Activated CD8-positive, alpha-beta T cell treated with anti-CD3 and anti-CD28 coated beads, Interleukin-2, amount 10 ng/mL, durations not matched to agents 7 days and 5 days (primary cell): Measurements from ENCODE around the gene CISH. TPM values are rescaled to one million over a fixed set of nuclear protein-coding genes. Genes with fewer than 3 reads are reported as not detected.

Experiments used
- ATAC-seq: fragments of 150-1000 bp; cut with Tn5 transposase; one replicate; pipeline ENCODE4 v1.10.0; 2021; ENCODE audit warnings: moderate library complexity
- CTCF ChIA-PET: fragments of 350-600 bp; sonication (Branson Sonifier 250); formaldehyde crosslinking; loops from one replicate; lab custom pipeline; 2021; ENCODE audit warnings: antibody characterized with exemption; lab: Charles Lee
- POLR2A ChIA-PET: fragments of 350-600 bp; sonication (Branson Sonifier 250); formaldehyde crosslinking; loops from one replicate; lab custom pipeline; 2021; ENCODE audit warnings: antibody characterized with exemption; lab: Charles Lee
- DNase-seq: peaks from one replicate; pipeline ENCODE4 v3.0.0-alpha.2; 2020
- H3K27ac Mint-ChIP-seq: one replicate; pipeline ENCODE4 v1.8.0; 2021; ENCODE audit warnings: mild to moderate bottlenecking, mixed read lengths
- H3K27me3 Mint-ChIP-seq: one replicate; pipeline ENCODE4 v1.8.0; 2021; ENCODE audit warnings: low read depth, mixed read lengths
- H3K36me3 Mint-ChIP-seq: one replicate; pipeline ENCODE4 v1.8.0; 2021; ENCODE audit warnings: low read depth, mixed read lengths
- H3K4me1 Mint-ChIP-seq: one replicate; pipeline ENCODE4 v1.8.0; 2021; ENCODE audit warnings: low read depth, mixed read lengths
- H3K4me3 Mint-ChIP-seq: one replicate; pipeline ENCODE4 v1.8.0; 2021; ENCODE audit warnings: mild to moderate bottlenecking, mixed read lengths
- H3K9me3 Mint-ChIP-seq: one replicate; pipeline ENCODE4 v1.8.0; 2022; ENCODE audit warnings: mixed read lengths; ENCODE audit not compliant: insufficient read depth
- total RNA-seq, 2 experiments: library from RNA; stranded (reverse); gene quantifications; one replicate each; pipeline ENCODE4 v1.2.3, GENCODE V29; 2021

Gene CISH
- total RNA-seq, 2 experiments from 2014 or later = 380 to 394 TPM

DNA sequence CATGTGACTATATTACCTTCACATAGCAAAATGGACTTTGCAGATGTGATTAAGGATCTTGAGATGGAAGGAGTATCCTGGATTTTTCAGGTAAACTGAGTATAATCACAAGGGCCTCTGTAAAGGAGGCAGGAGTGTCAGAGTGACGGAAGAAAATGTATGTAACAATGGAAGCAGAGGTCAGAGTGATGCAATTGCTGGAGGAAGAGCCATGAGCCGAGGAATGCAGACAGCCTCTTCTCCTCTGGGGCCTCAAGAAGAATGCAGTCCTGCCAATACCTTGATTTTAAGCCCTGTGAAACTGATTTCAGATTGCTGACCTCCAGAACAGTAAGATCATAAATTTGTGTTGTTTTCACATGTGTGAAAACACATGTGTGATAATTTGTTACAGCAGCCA, 27.2 kb downstream of the CISH start:
- H3K27ac Mint-ChIP-seq = peak overlapping the region; percentile 78
- ATAC-seq (no peak), DNase-seq (no peak)
- H3K27me3 Mint-ChIP-seq = no peaks in the 10 kb centered on the region
- H3K4me3 Mint-ChIP-seq = no peak overlapping the region
- H3K9me3 Mint-ChIP-seq = no peaks in the 10 kb centered on the region
- CTCF ChIA-PET = interaction anchor here (24.5 kb wide), 1 partner anchor 26 kb away, joined by 1321 read pairs; the partner anchor contains the start of genes CISH and MAPKAPK3
- POLR2A ChIA-PET = interaction anchor here (1.0 to 2.1 kb wide), 5 partner anchors 10 to 25 kb away, joined by 3 to 7 read pairs (median 4); partner anchors contain the start of gene HEMK1
- H3K36me3 Mint-ChIP-seq = peaks cover 92% of the 10 kb centered on the region
- H3K4me1 Mint-ChIP-seq = peaks cover 97% of the 10 kb centered on the region

DNA sequence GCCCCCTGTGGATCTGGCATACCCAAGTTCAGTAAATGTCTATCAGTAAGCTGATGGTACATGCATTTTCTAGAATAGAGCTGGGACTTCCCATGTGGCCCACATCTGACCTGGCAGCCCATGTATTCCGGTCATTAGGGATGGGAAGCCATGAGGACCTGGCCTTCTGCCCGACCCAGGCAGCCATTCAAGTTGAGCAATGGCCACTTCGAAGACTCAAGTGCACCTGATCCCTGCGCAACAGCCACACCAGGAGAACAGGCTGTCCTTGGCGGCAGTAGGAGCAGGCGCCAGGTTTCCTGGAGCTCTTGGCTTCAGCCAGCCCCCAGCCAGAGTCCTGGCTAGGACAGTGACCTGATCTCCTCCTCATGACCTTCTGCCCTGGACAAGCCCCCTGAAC, 27.7 kb downstream of the CISH start:
- no peak for ATAC-seq
- H3K27ac Mint-ChIP-seq = peak overlapping the region; percentile 81
- H3K4me1 Mint-ChIP-seq = peaks cover 97% of the 10 kb centered on the region
- no peak overlapping the region for H3K4me3 Mint-ChIP-seq
- no peaks in the 10 kb centered on the region for H3K9me3 Mint-ChIP-seq
- no peaks in the 10 kb centered on the region for H3K27me3 Mint-ChIP-seq
- DNase-seq = no peak
- CTCF ChIA-PET = interaction anchor here (4.5 to 24.5 kb wide), 2 partner anchors 11 to 27 kb away, joined by 27 to 1321 read pairs; partner anchors contain the start of genes CISH and MAPKAPK3
- POLR2A ChIA-PET = interaction anchor here (1.0 to 2.1 kb wide), 6 partner anchors 9 to 25 kb away, joined by 3 to 7 read pairs (median 4); partner anchors contain the start of gene HEMK1
- peaks cover 95% of the 10 kb centered on the region for H3K36me3 Mint-ChIP-seq

DNA sequence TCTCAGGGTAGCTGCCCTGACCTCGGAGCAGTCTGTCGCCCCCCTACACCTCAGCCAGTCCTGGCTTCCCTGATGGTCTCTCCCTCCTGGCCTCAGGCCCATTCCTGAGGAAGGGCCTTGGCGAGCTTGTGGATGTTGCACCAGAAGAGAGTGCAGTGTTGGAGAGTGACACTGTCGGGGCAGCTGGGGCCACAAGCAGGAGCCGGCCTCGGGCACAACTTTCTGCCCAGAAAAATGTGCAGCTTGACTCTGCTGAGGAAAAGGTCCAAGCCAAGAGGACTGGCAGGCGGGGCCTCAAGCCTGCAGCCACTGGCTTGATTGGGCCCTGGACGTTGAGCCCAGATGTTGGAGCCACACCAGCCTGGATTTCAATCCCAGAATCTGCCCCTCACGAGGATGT, 29.5 kb downstream of the CISH start:
- POLR2A ChIA-PET = interaction anchor here (1.3 to 2.5 kb wide), 4 partner anchors 8 to 30 kb away, joined by 4 to 11 read pairs (median 6); partner anchors contain the start of gene CISH
- peak overlapping the region; percentile 78 for H3K27ac Mint-ChIP-seq
- H3K4me3 Mint-ChIP-seq = no peak overlapping the region
- H3K36me3 Mint-ChIP-seq = peaks cover 94% of the 10 kb centered on the region
- H3K9me3 Mint-ChIP-seq = no peaks in the 10 kb centered on the region
- CTCF ChIA-PET = interaction anchor here (4.5 to 24.5 kb wide), 2 partner anchors 10 to 28 kb away, joined by 27 to 1321 read pairs; partner anchors contain the start of genes CISH and MAPKAPK3
- peaks cover 94% of the 10 kb centered on the region for H3K4me1 Mint-ChIP-seq
- H3K27me3 Mint-ChIP-seq = no peaks in the 10 kb centered on the region
- ATAC-seq = no peak
- no peak for DNase-seq

DNA sequence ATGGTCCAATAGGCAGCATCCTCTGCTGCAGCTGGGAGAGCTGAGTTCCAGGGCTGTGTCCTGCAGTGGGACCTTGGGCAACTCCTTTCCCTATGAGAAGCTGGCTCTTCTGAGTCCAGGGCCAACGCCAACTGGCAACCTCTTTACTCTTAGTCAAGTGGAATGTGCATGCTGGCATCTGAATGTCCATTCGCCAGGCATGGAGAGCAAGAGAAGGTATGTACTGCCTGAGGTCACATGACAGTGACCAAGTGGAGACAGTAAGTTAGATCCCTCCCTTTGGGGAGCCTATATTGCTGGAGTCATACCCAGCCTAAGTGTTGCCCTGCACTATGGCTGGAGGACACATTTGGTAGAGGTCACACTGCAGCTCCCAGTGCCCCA, 30.1 kb downstream of the CISH start:
- Mint-ChIP-seq H3K27ac (peak overlapping the region; percentile 84), H3K4me3 (no peak overlapping the region), H3K4me1 (peaks cover 94% of the 10 kb centered on the region), H3K27me3 (no peaks in the 10 kb centered on the region), H3K36me3 (peaks cover 96% of the 10 kb centered on the region), H3K9me3 (no peaks in the 10 kb centered on the region)
- DNase-seq = no peak
- ChIA-PET CTCF (interaction anchor here (1.3 to 24.5 kb wide), 6 partner anchors 8 to 71 kb away, joined by 3 to 1321 read pairs (median 10); partner anchors contain the start of genes CISH, HEMK1 and MAPKAPK3), POLR2A (interaction anchor here (0.7 to 15.9 kb wide), 6 partner anchors 9 to 30 kb away, joined by 4 to 612 read pairs (median 6); partner anchors contain the start of gene CISH)
- no peak for ATAC-seq

GRCh38 chr3:50580683-50581458, 30.7 kb downstream of the CISH start:
- no peak overlapping the region for H3K4me3 Mint-ChIP-seq
- no peak for DNase-seq
- peak overlapping the region; percentile 84 for H3K27ac Mint-ChIP-seq
- H3K27me3 Mint-ChIP-seq = no peaks in the 10 kb centered on the region
- H3K36me3 Mint-ChIP-seq = peaks cover 95% of the 10 kb centered on the region
- CTCF ChIA-PET = interaction anchor here (1.3 to 24.5 kb wide), 6 partner anchors 8 to 71 kb away, joined by 3 to 1321 read pairs (median 10); partner anchors contain the start of genes CISH, HEMK1 and MAPKAPK3
- peaks cover 94% of the 10 kb centered on the region for H3K4me1 Mint-ChIP-seq
- POLR2A ChIA-PET = interaction anchor here (0.7 to 15.9 kb wide), 5 partner anchors 9 to 29 kb away, joined by 4 to 612 read pairs (median 6); no protein-coding TSS in a partner anchor
- peak; percentile 40 for ATAC-seq
- no peaks in the 10 kb centered on the region for H3K9me3 Mint-ChIP-seq

- DNase-seq = no peak
- H3K36me3 Mint-ChIP-seq = peaks cover 88% of the 10 kb centered on the region
- no peaks in the 10 kb centered on the region for H3K9me3 Mint-ChIP-seq
- ChIA-PET POLR2A (interaction anchor here (14.4 to 15.9 kb wide), 2 partner anchors 13 to 33 kb away, joined by 612 to 1664 read pairs; partner anchors contain the start of genes CISH and MAPKAPK3), CTCF (interaction anchor here (12.9 to 24.5 kb wide), 2 partner anchors 13 to 33 kb away, joined by 387 to 1321 read pairs; partner anchors contain the start of genes CISH and MAPKAPK3)
- H3K27ac Mint-ChIP-seq = peak overlapping the region; percentile 66
- peaks cover 2% of the 10 kb centered on the region for H3K27me3 Mint-ChIP-seq
- H3K4me1 Mint-ChIP-seq = peaks cover 97% of the 10 kb centered on the region
- no peak overlapping the region for H3K4me3 Mint-ChIP-seq
- ATAC-seq = no peak
Measured at GRCh38 chr3:50577348-50577747, 34.2 kb downstream of the CISH start.

GRCh38 chr3:50575372-50575771, 36.2 kb downstream of the CISH start:
- H3K27ac Mint-ChIP-seq = peak overlapping the region; percentile 93
- ATAC-seq (no peak), DNase-seq (no peak)
- CTCF ChIA-PET = interaction anchor here (12.9 to 24.5 kb wide), 2 partner anchors 15 to 35 kb away, joined by 387 to 1321 read pairs; partner anchors contain the start of genes CISH and MAPKAPK3
- POLR2A ChIA-PET = interaction anchor here (1.5 to 15.9 kb wide), 3 partner anchors 15 to 35 kb away, joined by 4 to 1664 read pairs (median 612); partner anchors contain the start of genes CISH and MAPKAPK3
- H3K4me3 Mint-ChIP-seq = peak overlapping the region; percentile 95
- peaks cover 97% of the 10 kb centered on the region for H3K4me1 Mint-ChIP-seq
- peaks cover 89% of the 10 kb centered on the region for H3K36me3 Mint-ChIP-seq
- no peaks in the 10 kb centered on the region for H3K9me3 Mint-ChIP-seq
- H3K27me3 Mint-ChIP-seq = peaks cover 2% of the 10 kb centered on the region

- peak; percentile 21 for ATAC-seq
- peaks cover 2% of the 10 kb centered on the region for H3K27me3 Mint-ChIP-seq
Measured at GRCh38 chr3:50574444-50574831, 37.1 kb downstream of the CISH start.

GRCh38 chr3:50573566-50574443, 37.8 kb downstream of the CISH start:
- Mint-ChIP-seq H3K4me1 (peaks cover 84% of the 10 kb centered on the region), H3K9me3 (no peaks in the 10 kb centered on the region), H3K4me3 (peak overlapping the region; percentile 95), H3K36me3 (peaks cover 83% of the 10 kb centered on the region), H3K27ac (peak overlapping the region; percentile 93), H3K27me3 (peaks cover 2% of the 10 kb centered on the region)
- POLR2A ChIA-PET = interaction anchor here (0.6 to 15.9 kb wide), 13 partner anchors 9 to 822 kb away, joined by 3 to 1664 read pairs (median 4); partner anchors contain the start of genes CISH, MAPKAPK3 and RASSF1
- ATAC-seq = peak; percentile 52
- CTCF ChIA-PET = interaction anchor here (1.7 to 24.5 kb wide), 7 partner anchors 8 to 812 kb away, joined by 4 to 1321 read pairs (median 27); partner anchors contain the start of genes CISH, MANF and MAPKAPK3
- DNase-seq = peak; percentile 97

More at GRCh38 chr3:50574444-50574831, 37.1 kb downstream of the CISH start:
- H3K4me1 Mint-ChIP-seq = peaks cover 88% of the 10 kb centered on the region
- H3K4me3 Mint-ChIP-seq = peak overlapping the region; percentile 95
- H3K9me3 Mint-ChIP-seq = no peaks in the 10 kb centered on the region
- CTCF ChIA-PET = interaction anchor here (1.7 to 24.5 kb wide), 4 partner anchors 7 to 36 kb away, joined by 4 to 1321 read pairs (median 207); partner anchors contain the start of genes CISH and MAPKAPK3
- peak overlapping the region; percentile 93 for H3K27ac Mint-ChIP-seq
- DNase-seq = peak; percentile 76
- POLR2A ChIA-PET = interaction anchor here (0.9 to 15.9 kb wide), 8 partner anchors 9 to 234 kb away, joined by 3 to 1664 read pairs (median 4); partner anchors contain the start of genes CISH, MAPKAPK3 and RASSF1
- peaks cover 88% of the 10 kb centered on the region for H3K36me3 Mint-ChIP-seq

GRCh38 chr3:50572801-50573371, 38.7 kb downstream of the CISH start:
- ATAC-seq = peak; percentile 4
- Mint-ChIP-seq H3K36me3 (peaks cover 76% of the 10 kb centered on the region), H3K4me3 (peak overlapping the region; percentile 95), H3K27me3 (peaks cover 2% of the 10 kb centered on the region), H3K4me1 (peaks cover 83% of the 10 kb centered on the region), H3K9me3 (no peaks in the 10 kb centered on the region), H3K27ac (peak overlapping the region; percentile 93)
- CTCF ChIA-PET = interaction anchor here (0.5 to 24.5 kb wide), 12 partner anchors 9 to 813 kb away, joined by 3 to 1321 read pairs (median 6); partner anchors contain the start of genes CISH, MANF, MAPKAPK3 and RASSF1
- peak; percentile 72 for DNase-seq
- POLR2A ChIA-PET = interaction anchor here (0.9 to 15.9 kb wide), 8 partner anchors 17 to 232 kb away, joined by 3 to 1664 read pairs (median 9); partner anchors contain the start of genes CISH, MAPKAPK3 and RASSF1
